ENCODE data around the gene ANTXRL.

DNA sequence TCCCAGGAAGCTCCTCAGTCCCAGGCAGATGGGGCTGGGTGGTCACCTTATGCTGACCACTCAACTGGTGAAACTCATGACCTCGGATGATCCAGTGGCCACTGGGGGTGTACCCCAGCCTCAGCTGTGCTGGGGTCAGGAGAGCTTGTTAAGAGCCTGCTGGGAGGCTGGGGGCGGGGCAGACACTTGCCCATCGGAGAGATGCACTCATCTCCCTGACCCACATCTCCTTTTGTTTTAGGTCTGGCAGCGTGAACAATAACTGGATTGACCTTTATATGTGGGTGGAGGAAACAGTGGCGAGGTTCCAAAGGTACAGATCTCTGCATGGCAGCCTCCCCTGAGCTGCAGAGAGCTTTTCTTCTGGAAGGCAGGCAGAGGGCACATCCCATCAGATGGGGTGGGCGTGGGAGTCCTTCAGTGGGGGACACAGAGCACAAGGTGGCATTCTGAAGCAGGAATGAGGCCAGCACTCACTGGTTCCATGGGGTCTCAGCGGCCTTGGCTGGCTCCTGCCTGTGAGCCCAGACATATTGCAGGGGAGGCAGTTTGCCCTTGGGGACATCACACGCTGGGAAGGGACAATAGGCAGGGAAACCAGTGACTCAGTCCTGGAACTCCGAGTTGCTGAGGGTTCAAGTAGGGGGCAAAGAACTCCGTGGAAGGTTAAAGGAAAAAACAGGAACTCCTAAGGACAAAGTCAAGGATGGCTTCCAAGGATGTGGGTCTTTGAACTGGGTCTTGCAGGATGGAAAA, 5.2 kb downstream of the ANTXRL start:
- TF ChIP-seq, protein P1, sequence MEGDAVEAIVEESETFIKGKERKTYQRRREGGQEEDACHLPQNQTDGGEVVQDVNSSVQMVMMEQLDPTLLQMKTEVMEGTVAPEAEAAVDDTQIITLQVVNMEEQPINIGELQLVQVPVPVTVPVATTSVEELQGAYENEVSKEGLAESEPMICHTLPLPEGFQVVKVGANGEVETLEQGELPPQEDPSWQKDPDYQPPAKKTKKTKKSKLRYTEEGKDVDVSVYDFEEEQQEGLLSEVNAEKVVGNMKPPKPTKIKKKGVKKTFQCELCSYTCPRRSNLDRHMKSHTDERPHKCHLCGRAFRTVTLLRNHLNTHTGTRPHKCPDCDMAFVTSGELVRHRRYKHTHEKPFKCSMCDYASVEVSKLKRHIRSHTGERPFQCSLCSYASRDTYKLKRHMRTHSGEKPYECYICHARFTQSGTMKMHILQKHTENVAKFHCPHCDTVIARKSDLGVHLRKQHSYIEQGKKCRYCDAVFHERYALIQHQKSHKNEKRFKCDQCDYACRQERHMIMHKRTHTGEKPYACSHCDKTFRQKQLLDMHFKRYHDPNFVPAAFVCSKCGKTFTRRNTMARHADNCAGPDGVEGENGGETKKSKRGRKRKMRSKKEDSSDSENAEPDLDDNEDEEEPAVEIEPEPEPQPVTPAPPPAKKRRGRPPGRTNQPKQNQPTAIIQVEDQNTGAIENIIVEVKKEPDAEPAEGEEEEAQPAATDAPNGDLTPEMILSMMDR (IDR thresholded peaks at IDR 0.05; ENCODE audit: poor library complexity, severe bottlenecking), result no peak
- TF ChIP-seq EZH2 (IDR thresholded peaks at IDR 0.05; ENCODE audit: borderline replicate concordance, insufficient read depth, low read length, poor library complexity, severe bottlenecking) (no peak), EP300 (conservative IDR thresholded peaks at IDR 0.05; ENCODE audit: poor library complexity, severe bottlenecking) (no peak)

Data from neural cell (in vitro differentiated cells).